Endothelial cell of umbilical vein (primary cell): ENCODE results near the gene DCP2. TPM values are rescaled to one million over a fixed set of nuclear protein-coding genes. Genes with fewer than 3 reads are reported as not detected.

ENCODE experiments used
- BruUV-seq: library from RNA; stranded (reverse); fragments of 400-500 nt; replicated peaks from 2 replicates; lab custom pipeline; 2021; lab: Mats Ljungman, UMichigan
- CTCF ChIA-PET: fragments of 300-600, 350-600 bp; sonication (Branson Sonifier 250); formaldehyde crosslinking; loops from one replicate; lab custom pipeline; 2021; ENCODE audit warnings: antibody characterized with exemption, inconsistent platforms; lab: Charles Lee
- POLR2A ChIA-PET: fragments of 300-600, 350-600 bp; sonication (Branson Sonifier 250); formaldehyde crosslinking; loops from one replicate; lab custom pipeline; 2021; ENCODE audit warnings: antibody characterized with exemption, inconsistent platforms; lab: Charles Lee
- DNase-seq: peaks from one replicate; pipeline ENCODE4 v3.0.0-alpha.2; 2011; ENCODE audit warnings: low read depth, low spot score
- FAIRE-seq: peaks from 2 replicates; lab custom pipeline; 2011; peaks lifted over from hg19 to GRCh38; lab: Jason Lieb, UNC
- H2AFZ ChIP-seq: 2 replicates; pipeline ENCODE4 v1.6.0; 2012; ENCODE audit warnings: low read depth, low read length, control low read depth, inconsistent platforms
- H3K27ac ChIP-seq: 2 replicates; pipeline ENCODE4 v1.5.1; 2011; ENCODE audit warnings: low read depth, mild to moderate bottlenecking, control low read depth, low read length, moderate library complexity; ENCODE audit not compliant: insufficient read depth
- H3K27me3 ChIP-seq, 2 experiments: 2 replicates each; pipeline versions ENCODE4 v1.6.0 to v1.6.1; 2011; ENCODE audit warnings: low read length in 2 of 2, mixed read lengths in 1 of 2; ENCODE audit not compliant: control insufficient read depth in 2 of 2, insufficient read depth in 2 of 2
- H3K36me3 ChIP-seq, 2 experiments: 2 replicates in 1 of 2; 3 replicates in 1 of 2; pipeline ENCODE4 v1.5.1; 2011; ENCODE audit warnings: low read length in 2 of 2, mild to moderate bottlenecking in 1 of 2, moderate library complexity in 1 of 2; ENCODE audit not compliant: control insufficient read depth in 2 of 2, insufficient read depth in 2 of 2; ENCODE audit errors: extremely low read depth in 1 of 2
- H3K4me1 ChIP-seq: 3 replicates; pipeline ENCODE4 v1.5.1; 2011; ENCODE audit warnings: mild to moderate bottlenecking, low read length; ENCODE audit not compliant: control insufficient read depth, insufficient read depth; ENCODE audit errors: extremely low read depth
- H3K4me2 ChIP-seq: 2 replicates; pipeline ENCODE4 v1.6.1; 2011; ENCODE audit warnings: low read length, control low read depth, mixed read lengths; ENCODE audit not compliant: insufficient read depth
- H3K4me3 ChIP-seq, 3 experiments: fragments of 200-600 bp in 1 of 3; sonication (generic), shearing (Covaris generic) in 1 of 3; replicated peaks in 1 of 3; 2 replicates each; pipeline ENCODE4 v1.5.1; 2011 to 2016; ENCODE audit warnings: control low read depth in 3 of 3, low read length in 3 of 3, mild to moderate bottlenecking in 2 of 3, inconsistent platforms in 1 of 3, low read depth in 1 of 3, moderate library complexity in 1 of 3; ENCODE audit not compliant: insufficient read depth in 1 of 3
- H3K79me2 ChIP-seq: 2 replicates; pipeline ENCODE4 v1.6.0; 2012; ENCODE audit warnings: low read length, inconsistent platforms; ENCODE audit not compliant: control insufficient read depth, insufficient read depth
- H3K9ac ChIP-seq: replicated peaks from 2 replicates; pipeline ENCODE3; 2011; ENCODE audit warnings: low read length, control low read depth; ENCODE audit not compliant: insufficient read depth; ENCODE audit errors: extremely low read depth
- H3K9me1 ChIP-seq: replicated peaks from 3 replicates; pipeline ENCODE4 v1.6.0; 2011; ENCODE audit warnings: mild to moderate bottlenecking, low read length; ENCODE audit not compliant: control insufficient read depth, insufficient read depth; ENCODE audit errors: extremely low read depth
- H3K9me3 ChIP-seq: replicated peaks from 2 replicates; pipeline ENCODE4 v1.5.1; 2012; ENCODE audit warnings: low read length, inconsistent platforms; ENCODE audit not compliant: control insufficient read depth, insufficient read depth
- H4K20me1 ChIP-seq: replicated peaks from 2 replicates; pipeline ENCODE3; 2011; ENCODE audit warnings: mild to moderate bottlenecking, low read length; ENCODE audit not compliant: control insufficient read depth, insufficient read depth; ENCODE audit errors: extremely low read depth
- CTCF ChIP-seq, 2 donors: IDR thresholded peaks; 1 replicate in 1 of 2; 2 replicates in 1 of 2; pipeline ENCODE4 v1.5.1; 2011; ENCODE audit warnings: low read length in 2 of 2, mild to moderate bottlenecking in 2 of 2, moderate library complexity in 2 of 2, control low read depth in 1 of 2, inconsistent platforms in 1 of 2, low read depth in 1 of 2; ENCODE audit not compliant: insufficient read depth in 1 of 2; ENCODE audit errors: extremely low read depth in 1 of 2
- EZH2 ChIP-seq: IDR thresholded peaks from 2 replicates; pipeline ENCODE4 v1.6.1; 2012; ENCODE audit warnings: borderline replicate concordance, low read depth, mild to moderate bottlenecking, moderate library complexity, low read length, inconsistent platforms; ENCODE audit not compliant: severe bottlenecking
- FOS ChIP-seq: IDR thresholded peaks from 2 replicates; pipeline ENCODE4 v1.6.1; 2011; ENCODE audit warnings: mild to moderate bottlenecking, low read length, moderate library complexity, borderline replicate concordance; ENCODE audit not compliant: insufficient read depth
- JUN ChIP-seq: IDR thresholded peaks from 2 replicates; pipeline ENCODE4 v1.6.1; 2011; ENCODE audit warnings: borderline replicate concordance, low read depth; ENCODE audit not compliant: insufficient read length, insufficient read depth
- MAX ChIP-seq: IDR thresholded peaks from 2 replicates; pipeline ENCODE4 v1.6.1; 2011; ENCODE audit not compliant: insufficient read depth, insufficient read length
- POLR2A ChIP-seq: IDR thresholded peaks from 2 replicates; pipeline ENCODE4 v1.6.1; 2012; ENCODE audit warnings: low read depth, mild to moderate bottlenecking, control low read depth, low read length
- dilution Hi-C: fragments of 300-500 bp; cut with MboI; formaldehyde crosslinking; loops from one replicate; pipeline ENCODE4 v1.15.0; 2019; ENCODE audit warnings: low sequenced_read_pairs; ENCODE audit not compliant: extremely low pct_ligation_motif_present
- intact Hi-C: fragments of 100-400 bp; cut with micrococcal nuclease; formaldehyde crosslinking; loops from one replicate; pipeline ENCODE4 v1.10.0; 2022
- polyA plus RNA-seq, 4 experiments: library from polyadenylated mRNA; depleted of rRNA in 3 of 4; stranded (reverse) in 3 of 4; unstranded in 1 of 4; fragments of >200 nt; gene quantifications; 2 replicates each; pipeline versions ENCODE4 v1.2.1 to v1.2.3, GENCODE V29; 2011 to 2012; ENCODE audit warnings: missing spikeins in 1 of 4
- total RNA-seq: library from RNA; stranded (reverse); gene quantifications from 2 replicates; pipeline ENCODE4 v1.2.3, GENCODE V29; 2021

The DCP2 gene
- total and polyA plus RNA-seq, 2 donors (not counting 3 experiments of a cell fraction or from before 2014, with no cell fraction given) = 11.3 to 60.0 TPM

GRCh38 chr5:112983363-112983762 lies 6.8 kb downstream of the DCP2 start:
- H3K4me2 ChIP-seq = no peak overlapping the region
- intact Hi-C loops = no loop called here

More at GRCh38 chr5:112983363-112983762, 6.8 kb downstream of the DCP2 start:
- Histone ChIP-seq H3K27ac (no peak overlapping the region), H3K27me3 (no peaks in the 10 kb centered on the region), H3K9me3 (no peaks in the 10 kb centered on the region), H3K9me1 (no peaks in the 10 kb centered on the region), H3K4me1 (peaks cover 12% of the 10 kb centered on the region), H4K20me1 (peaks cover 6% of the 10 kb centered on the region), H3K36me3 (peaks cover 0 to 2% of the 10 kb centered on the region in 2 experiments), H3K4me3 (no peak overlapping the region), H2AFZ (no peak overlapping the region), H3K9ac (no peak overlapping the region), H3K79me2 (peaks cover 95% of the 10 kb centered on the region)
- DNase-seq (no peak), FAIRE-seq (no peak)
- BruUV-seq = no TSS peak
- ChIA-PET CTCF (no interaction called here), POLR2A (no interaction called here)
- TF ChIP-seq CTCF (IDR thresholded peaks at IDR 0.05; ENCODE audit: extremely low read depth in 1 of 2, insufficient read depth in 1 of 2, low read depth in 1 of 2, low read length in 2 of 2) (no peak), FOS (no peak), JUN (no peak), EZH2 (no peak), POLR2A (no peak), MAX (no peak)
- dilution Hi-C loops = no loop called here
